Suprapubic skin (tissue), 4 donors: ENCODE data around the gene PRDM7.
"Not testable (repeated sequence)": the region's sequence is repeated elsewhere in the genome, so short reads cannot be mapped to it uniquely, and the experiment has no call there.

Experiments
- EP300 ChIP-seq: sonication (generic); formaldehyde crosslinking; IDR thresholded peaks from one replicate; pipeline ENCODE4 v1.6.1; 2017; ENCODE audit warnings: antibody characterized with exemption
- POLR2A ChIP-seq, 2 donors: fragments of 450-650 bp; IDR thresholded peaks; one replicate each; pipeline ENCODE4 v1.6.1; 2017; ENCODE audit warnings: antibody characterized with exemption in 2 of 2, mild to moderate bottlenecking in 2 of 2, moderate library complexity in 2 of 2
- POLR2AphosphoS5 ChIP-seq, 3 donors: sonication (generic); formaldehyde crosslinking; IDR thresholded peaks; one replicate each; pipeline ENCODE4 v1.6.1; 2017; ENCODE audit warnings: antibody characterized with exemption in 3 of 3
- TF ChIP-seq, protein P1 (sequence below), 2 donors: fragments of 200-600 bp in 1 of 2; fragments of 450-650 bp in 1 of 2; sonication (generic) in 1 of 2; IDR thresholded peaks; one replicate each; pipeline ENCODE4 v1.5.1; 2016 to 2019; ENCODE audit warnings: antibody characterized with exemption in 2 of 2, mild to moderate bottlenecking in 1 of 2, moderate library complexity in 1 of 2

DNA sequence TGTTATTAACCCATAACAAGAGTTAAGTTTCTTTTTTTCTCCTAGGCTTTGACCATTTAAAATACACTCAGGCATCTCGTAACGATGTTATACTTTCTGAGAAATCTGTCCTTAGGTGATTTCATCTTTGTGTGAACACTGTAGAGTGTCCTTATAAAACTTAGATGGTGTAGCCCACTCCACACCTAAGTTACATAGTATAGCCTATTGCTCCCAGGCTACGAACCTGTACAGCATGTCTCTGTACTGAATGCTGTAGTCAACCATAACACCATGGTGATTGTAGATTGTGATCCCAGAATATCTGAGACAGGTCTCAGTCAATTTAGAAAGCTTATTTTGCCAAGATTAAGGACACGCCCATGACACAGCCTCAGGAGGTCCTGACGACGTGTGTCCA, 30.5 kb upstream of the PRDM7 start:
- not testable (repeated sequence) for TF ChIP-seq POLR2A (IDR thresholded peaks at IDR 0.05); POLR2AphosphoS5 (IDR thresholded peaks at IDR 0.05); EP300
- TF ChIP-seq, protein P1, sequence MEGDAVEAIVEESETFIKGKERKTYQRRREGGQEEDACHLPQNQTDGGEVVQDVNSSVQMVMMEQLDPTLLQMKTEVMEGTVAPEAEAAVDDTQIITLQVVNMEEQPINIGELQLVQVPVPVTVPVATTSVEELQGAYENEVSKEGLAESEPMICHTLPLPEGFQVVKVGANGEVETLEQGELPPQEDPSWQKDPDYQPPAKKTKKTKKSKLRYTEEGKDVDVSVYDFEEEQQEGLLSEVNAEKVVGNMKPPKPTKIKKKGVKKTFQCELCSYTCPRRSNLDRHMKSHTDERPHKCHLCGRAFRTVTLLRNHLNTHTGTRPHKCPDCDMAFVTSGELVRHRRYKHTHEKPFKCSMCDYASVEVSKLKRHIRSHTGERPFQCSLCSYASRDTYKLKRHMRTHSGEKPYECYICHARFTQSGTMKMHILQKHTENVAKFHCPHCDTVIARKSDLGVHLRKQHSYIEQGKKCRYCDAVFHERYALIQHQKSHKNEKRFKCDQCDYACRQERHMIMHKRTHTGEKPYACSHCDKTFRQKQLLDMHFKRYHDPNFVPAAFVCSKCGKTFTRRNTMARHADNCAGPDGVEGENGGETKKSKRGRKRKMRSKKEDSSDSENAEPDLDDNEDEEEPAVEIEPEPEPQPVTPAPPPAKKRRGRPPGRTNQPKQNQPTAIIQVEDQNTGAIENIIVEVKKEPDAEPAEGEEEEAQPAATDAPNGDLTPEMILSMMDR (IDR thresholded peaks at IDR 0.05) = not testable (repeated sequence)
